GM19239 (cell line): Measurements from ENCODE around the gene MGST3.
A peak's percentile ranks its signal among the peaks of the same experiment; 100 is the strongest.
"Not testable (repeated sequence)": the region's sequence is repeated elsewhere in the genome, so short reads cannot be mapped to it uniquely, and the experiment has no call there.

Experiments used
- DNase-seq: peaks from one replicate; pipeline ENCODE4 v3.0.0; 2011; ENCODE audit warnings: low spot score; ENCODE audit not compliant: insufficient read length
- FAIRE-seq: peaks from 2 replicates; lab custom pipeline; 2011; peaks lifted over from hg19 to GRCh38; lab: Jason Lieb, UNC

MGST3 gene

GRCh38 chr1:165628147-165628822, 2.7 kb upstream of the MGST3 start:
- FAIRE-seq: no peak
- DNase-seq: no peak

- DNase-seq (no peak), FAIRE-seq (no peak)
These were observed 1.9 kb upstream of the MGST3 start for GRCh38 chr1:165629151-165629550.

- no peak for DNase-seq
- no peak for FAIRE-seq
These were observed 996 bp upstream of the MGST3 start for GRCh38 chr1:165629848-165630628.

- no peak for DNase-seq
- peak; percentile 56 for FAIRE-seq
These were observed 513 bp downstream of the MGST3 start for GRCh38 chr1:165631342-165632151.

- FAIRE-seq (no peak), DNase-seq (no peak)
These were observed 1.1 kb downstream of the MGST3 start for GRCh38 chr1:165632152-165632469.

- FAIRE-seq: no peak
- no peak for DNase-seq
These were observed 1.5 kb downstream of the MGST3 start for GRCh38 chr1:165632491-165632890.

- no peak for FAIRE-seq
- no peak for DNase-seq
These were observed 2.6 kb downstream of the MGST3 start for GRCh38 chr1:165633614-165634013.

GRCh38 chr1:165634154-165634921, 3.3 kb downstream of the MGST3 start:
- FAIRE-seq (no peak), DNase-seq (no peak)

- DNase-seq (no peak), FAIRE-seq (peak; percentile 78)
These were observed 4.3 kb downstream of the MGST3 start for GRCh38 chr1:165635329-165635728.

- DNase-seq (no peak), FAIRE-seq (no peak)
These were observed 4.8 kb downstream of the MGST3 start for GRCh38 chr1:165635823-165636222.

GRCh38 chr1:165637427-165637826, 6.4 kb downstream of the MGST3 start:
- FAIRE-seq (no peak), DNase-seq (no peak)

- not testable (repeated sequence) for DNase-seq, FAIRE-seq
These were observed 7.2 kb downstream of the MGST3 start for GRCh38 chr1:165638211-165638610.

GRCh38 chr1:165639821-165640623, 9.0 kb downstream of the MGST3 start:
- FAIRE-seq (no peak), DNase-seq (no peak)

GRCh38 chr1:165641231-165641987, 10.4 kb downstream of the MGST3 start:
- FAIRE-seq: no peak
- DNase-seq: no peak

- DNase-seq: no peak
- no peak for FAIRE-seq
These were observed 13.2 kb downstream of the MGST3 start for GRCh38 chr1:165644064-165644735.

GRCh38 chr1:165645654-165646366, 14.8 kb downstream of the MGST3 start:
- DNase-seq (no peak), FAIRE-seq (no peak)

- no peak for FAIRE-seq
These were observed 16.5 kb downstream of the MGST3 start for GRCh38 chr1:165647517-165647916.

GRCh38 chr1:165647970-165648369, 16.9 kb downstream of the MGST3 start:
- FAIRE-seq: no peak
- DNase-seq: no peak

More at GRCh38 chr1:165647517-165647916, 16.5 kb downstream of the MGST3 start:
- DNase-seq: no peak
